Heart left ventricle (tissue), 13 donors: ENCODE results near the gene SPEF2.

Experiments
- POLR2A ChIP-seq, 2 donors: fragments of 450-650 bp; IDR thresholded peaks; one replicate each; pipeline ENCODE4 v1.6.1; 2017; ENCODE audit warnings: antibody characterized with exemption in 2 of 2, mild to moderate bottlenecking in 2 of 2, moderate library complexity in 2 of 2
- TF ChIP-seq, protein P1 (sequence below), 12 donors: fragments of 200-600 bp; sonication (generic) in 4 of 12; IDR thresholded peaks; one replicate each; pipeline versions ENCODE4 v1.5.0 to v1.8.0; 2018 to 2022; ENCODE audit warnings: antibody characterized with exemption in 12 of 12, mild to moderate bottlenecking in 5 of 12
- donor health status: ischemic (EF 13 %, LVEDD 7.1; RV severe dilation, severe dysfunction).
- donor health status: DM: no; HTN: yes; CAD: no.
- donor health status: DM: no; HTN: no; CAD: no.
- donor health status: ischemic (EF 25% LVEDD 6.9; RV normal size, moderate dysfunction).
- donor health status: ischemic (EF 25% LVEDD 5.7; RV mildly dilated, moderate dysfunction).
- donor health status: ischemic (EF 35%, LVEDD 5.7; RV mildly dilated, moderate dysfunction).
- donor health status: nonischemic (EF 11% LVEDD 7.7; RV severe dilation, severe dysfunction).
- donor health status: DM: yes; HTN: yes; CAD: no.
- donor health status: PGD.
- donor health status: ischemic (EF 29% LVEDD 5.4; RV normal size, mild dysfunction).
- donor health status: nonischemic (EF 23%, LVEDD 6.1; RV moderate dilation, normal function).

- TF ChIP-seq, protein P1, sequence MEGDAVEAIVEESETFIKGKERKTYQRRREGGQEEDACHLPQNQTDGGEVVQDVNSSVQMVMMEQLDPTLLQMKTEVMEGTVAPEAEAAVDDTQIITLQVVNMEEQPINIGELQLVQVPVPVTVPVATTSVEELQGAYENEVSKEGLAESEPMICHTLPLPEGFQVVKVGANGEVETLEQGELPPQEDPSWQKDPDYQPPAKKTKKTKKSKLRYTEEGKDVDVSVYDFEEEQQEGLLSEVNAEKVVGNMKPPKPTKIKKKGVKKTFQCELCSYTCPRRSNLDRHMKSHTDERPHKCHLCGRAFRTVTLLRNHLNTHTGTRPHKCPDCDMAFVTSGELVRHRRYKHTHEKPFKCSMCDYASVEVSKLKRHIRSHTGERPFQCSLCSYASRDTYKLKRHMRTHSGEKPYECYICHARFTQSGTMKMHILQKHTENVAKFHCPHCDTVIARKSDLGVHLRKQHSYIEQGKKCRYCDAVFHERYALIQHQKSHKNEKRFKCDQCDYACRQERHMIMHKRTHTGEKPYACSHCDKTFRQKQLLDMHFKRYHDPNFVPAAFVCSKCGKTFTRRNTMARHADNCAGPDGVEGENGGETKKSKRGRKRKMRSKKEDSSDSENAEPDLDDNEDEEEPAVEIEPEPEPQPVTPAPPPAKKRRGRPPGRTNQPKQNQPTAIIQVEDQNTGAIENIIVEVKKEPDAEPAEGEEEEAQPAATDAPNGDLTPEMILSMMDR (IDR thresholded peaks at IDR 0.05), result no peak
- no peak for TF ChIP-seq POLR2A (IDR thresholded peaks at IDR 0.05)
Observed at GRCh38 chr5:35813521-35813920, 195.9 kb downstream of the SPEF2 start.
